Esophagus muscularis mucosa (tissue), 4 donors: ENCODE measurements around the gene NUCKS1.

Experiments
- CTCF ChIP-seq, 3 experiments: fragments of 200-600 bp in 2 of 3; fragments of 450-650 bp in 1 of 3; sonication (generic) in 2 of 3; IDR thresholded peaks; one replicate each; pipeline ENCODE4 v1.5.1; 2017 to 2019; ENCODE audit warnings: antibody characterized with exemption in 3 of 3, mild to moderate bottlenecking in 2 of 3, moderate library complexity in 1 of 3
- EP300 ChIP-seq: sonication (generic); formaldehyde crosslinking; IDR thresholded peaks from one replicate; pipeline ENCODE4 v1.6.1; 2017; ENCODE audit warnings: antibody characterized with exemption
- POLR2A ChIP-seq: fragments of 450-650 bp; IDR thresholded peaks from one replicate; pipeline ENCODE4 v1.6.1; 2017; ENCODE audit warnings: antibody characterized with exemption, moderate library complexity, mild to moderate bottlenecking, low read depth

- no peak for TF ChIP-seq CTCF (IDR thresholded peaks at IDR 0.05)
- no peak for TF ChIP-seq POLR2A
- TF ChIP-seq EP300: no peak
Measured at GRCh38 chr1:205741681-205742080, 8.3 kb downstream of the NUCKS1 start.
